Measurements from ENCODE around the gene CCDC3.
"Not testable (repeated sequence)": the region's sequence is repeated elsewhere in the genome, so short reads cannot be mapped to it uniquely, and the experiment has no call there.

The CCDC3 gene

DNA sequence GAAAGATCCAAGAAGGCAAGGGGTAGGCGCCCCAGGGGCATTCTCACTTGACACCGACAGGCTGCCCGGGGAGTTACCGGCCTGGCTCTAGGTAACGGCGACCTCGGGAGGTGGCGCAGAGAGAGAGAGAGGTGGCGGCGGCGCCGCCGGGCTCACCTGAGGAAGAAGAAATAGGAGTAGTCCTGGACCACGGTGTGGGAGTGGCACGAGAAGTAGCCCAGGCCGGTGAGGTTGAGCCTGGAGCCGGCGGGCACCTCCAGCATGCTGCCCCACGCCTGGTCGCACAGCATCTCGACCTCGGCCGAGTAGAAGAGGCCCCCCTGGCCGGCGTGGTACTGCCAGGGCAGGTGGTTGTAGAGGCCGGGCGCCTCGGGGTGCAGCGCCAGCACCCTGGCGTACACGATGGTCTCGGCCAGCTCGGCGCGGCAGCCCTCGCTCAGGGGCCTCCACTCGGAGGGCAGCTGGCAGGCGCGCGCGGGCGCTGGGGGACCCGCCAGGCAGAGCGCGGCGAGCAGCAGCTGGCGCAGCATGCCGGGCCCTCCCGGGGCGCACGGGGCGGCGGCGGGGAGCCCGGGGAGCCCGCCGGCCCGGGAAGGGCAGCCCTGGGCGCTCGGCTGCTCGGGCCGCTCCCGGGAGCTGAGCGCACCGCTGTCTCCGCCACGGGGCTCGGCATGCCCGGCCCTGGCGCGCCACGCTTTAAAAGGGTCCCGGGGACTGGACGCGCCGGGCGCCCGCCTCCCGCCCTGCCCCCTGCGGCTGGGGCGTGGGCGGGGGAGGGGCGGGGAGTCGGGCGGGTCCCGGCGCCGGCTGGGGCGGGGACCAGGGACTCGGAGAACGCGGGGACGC is at the start of gene CCDC3:
TSS of gene CCDC3 (minus strand) at position 673 of the 846 bp plus-strand sequence. CDS start at position 530, 143 bp downstream.
- peak in 5 of 56 donors; percentile 2 to 14 (median 3) for DNase-seq

DNA sequence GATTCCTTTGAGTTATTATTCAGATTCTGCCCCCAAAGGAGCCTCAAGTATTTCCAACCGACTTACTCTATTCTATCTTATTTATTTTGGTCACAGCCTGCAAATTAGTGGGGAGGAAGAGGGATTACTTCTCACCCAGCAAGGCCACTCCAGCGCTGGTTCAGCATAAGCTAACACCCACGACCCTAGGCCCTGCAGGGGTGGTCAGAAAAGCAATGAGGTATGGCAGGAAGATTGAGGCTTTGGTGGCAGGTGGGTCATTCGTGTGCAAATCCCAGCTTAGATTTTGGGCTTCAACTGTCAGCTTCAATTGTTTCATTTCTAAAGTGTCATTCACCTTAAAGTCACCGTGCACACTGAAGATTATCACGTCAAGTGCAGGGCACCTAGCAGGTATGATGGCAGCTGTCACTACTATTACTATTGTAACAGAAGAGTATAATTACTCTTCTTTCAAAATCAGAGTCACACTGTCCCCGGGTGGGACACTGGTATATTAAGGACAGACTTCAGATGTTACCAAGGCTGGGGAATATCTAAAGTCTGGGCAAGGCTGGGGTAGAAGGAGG is 49.7 kb upstream of the CCDC3 start:
- DNase-seq: no peak

DNA sequence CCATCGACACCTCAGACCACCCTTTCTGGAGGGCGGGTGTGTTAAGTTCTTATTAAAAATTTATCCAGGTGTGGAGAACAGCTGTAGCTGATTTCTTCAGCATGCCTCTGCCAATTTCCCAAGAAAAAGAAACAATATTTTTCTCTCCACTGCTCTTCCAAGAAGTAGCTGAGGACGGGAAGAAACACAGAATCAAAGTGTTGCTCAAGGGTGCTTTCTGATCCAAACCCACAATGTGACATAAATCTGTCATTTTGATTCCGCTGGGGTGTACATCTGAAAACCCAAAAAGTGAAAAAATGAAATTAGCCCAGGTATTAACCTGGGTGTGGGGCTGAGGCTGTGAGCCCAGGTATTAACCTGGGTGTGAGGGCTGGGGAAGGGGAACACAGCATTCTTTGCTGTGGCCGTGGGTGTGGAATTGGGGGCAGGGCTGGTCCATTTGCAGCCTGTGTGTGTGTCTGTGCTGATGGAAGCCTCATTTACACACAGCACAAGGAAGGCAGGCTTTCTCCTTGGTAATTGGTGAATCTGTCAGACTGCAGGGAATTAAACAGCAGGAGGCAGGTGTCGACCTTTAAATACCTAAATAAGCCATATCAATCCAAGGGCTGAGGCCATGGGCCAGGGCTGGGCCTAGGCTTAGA is 48.4 kb upstream of the CCDC3 start:
- DNase-seq: no peak

DNA sequence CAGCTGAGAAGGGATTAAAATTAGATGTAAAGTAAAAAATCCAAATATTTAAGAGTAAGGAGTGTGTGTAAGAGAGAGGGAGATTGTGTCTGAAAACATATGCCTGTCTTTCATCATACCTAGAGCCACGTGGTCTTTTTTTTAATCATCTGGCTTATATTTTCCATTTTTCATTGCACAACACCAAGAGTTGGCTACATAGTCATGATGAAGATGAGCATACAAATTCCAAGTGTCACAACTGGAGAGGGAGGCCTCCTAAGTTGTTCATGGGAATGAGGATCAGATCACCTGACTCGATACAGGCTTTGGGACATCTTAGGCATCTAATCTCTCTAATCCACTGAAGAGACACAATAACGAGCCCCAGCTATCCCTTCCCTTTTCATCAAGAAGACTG is 47.2 kb upstream of the CCDC3 start:
- no peak for DNase-seq

DNA sequence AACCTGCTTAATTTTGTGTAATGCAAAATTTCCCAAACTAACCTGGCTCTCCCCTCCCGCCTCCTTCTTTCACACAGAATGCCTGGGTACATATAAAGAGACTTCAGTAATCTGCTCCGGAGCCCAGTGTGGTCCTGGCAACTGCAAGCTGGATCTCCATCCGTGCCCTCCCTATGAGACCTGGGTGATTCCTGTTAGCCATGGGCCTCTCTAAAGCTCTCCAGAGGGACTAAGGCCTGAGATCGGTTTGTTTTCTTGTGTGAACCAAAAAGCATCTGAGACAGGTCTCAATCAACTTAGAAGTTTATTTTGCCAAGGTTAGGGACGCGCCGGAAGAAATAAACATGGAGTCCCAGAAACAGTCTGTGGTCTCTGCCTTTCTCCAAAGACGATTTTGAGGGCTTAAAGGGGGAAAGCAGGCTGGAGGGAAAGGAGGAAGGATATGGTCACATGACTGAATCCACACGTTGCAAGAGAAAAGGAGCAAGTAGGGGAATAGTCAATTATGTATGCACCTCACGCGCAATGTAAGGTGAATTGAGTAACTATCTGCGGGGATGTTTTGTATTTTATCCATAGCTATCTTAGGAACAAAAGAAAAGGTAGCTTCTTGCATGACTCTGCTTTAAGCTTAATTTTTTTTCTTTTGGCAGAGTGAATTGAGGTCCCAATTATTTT is 46.2 kb upstream of the CCDC3 start:
- no peak for DNase-seq

DNA sequence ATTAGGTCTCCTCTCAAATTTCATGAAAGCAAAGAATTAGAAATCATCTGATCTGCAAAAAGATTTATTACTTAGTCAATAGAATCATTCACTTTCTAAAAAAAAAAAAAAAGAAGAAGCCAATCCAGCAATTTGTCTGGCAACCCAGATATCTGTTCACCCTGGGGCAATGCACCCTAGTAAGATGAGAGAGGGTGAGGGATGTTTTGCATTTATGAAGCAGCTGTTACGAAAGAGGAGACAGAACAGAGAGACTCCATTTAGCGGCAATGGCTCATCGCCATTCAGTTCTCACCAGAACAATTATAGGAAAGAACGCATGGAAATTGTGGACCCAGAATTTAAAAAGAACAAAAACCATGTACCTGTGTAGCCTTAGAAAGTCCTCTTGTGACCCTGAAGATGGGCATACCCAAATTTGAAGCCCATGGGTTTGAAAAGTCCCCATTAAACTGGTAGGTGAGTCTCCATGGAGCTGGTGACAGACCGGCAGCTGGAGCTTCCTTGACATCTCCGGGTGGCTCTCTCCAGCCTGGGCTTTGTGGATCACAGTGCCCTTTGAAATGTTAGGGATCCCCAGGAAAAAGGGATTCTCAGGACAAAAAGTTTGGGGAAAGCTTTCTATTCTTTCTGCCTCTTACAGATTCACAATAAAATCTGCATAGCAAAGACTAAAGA is 45.5 kb upstream of the CCDC3 start:
- no peak for DNase-seq

DNA sequence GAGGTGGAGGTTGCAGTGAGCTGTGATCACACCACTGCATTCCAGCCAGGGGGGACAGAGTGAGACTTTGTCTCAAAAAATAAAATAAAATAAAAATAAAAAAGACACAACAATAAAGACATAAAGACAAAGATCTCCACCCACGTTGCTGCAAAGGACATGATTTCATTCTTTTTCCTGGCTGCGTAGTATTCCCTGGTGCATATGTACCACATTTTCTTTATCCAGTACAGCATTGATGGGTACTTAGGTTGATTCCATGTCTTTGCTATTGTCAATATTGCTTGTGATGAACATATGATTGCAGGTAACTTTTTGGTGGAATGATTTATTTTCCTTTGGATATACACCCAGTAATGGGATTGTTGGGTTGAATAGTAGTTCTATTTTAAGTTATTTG is 42.0 kb upstream of the CCDC3 start:
- no peak for DNase-seq

DNA sequence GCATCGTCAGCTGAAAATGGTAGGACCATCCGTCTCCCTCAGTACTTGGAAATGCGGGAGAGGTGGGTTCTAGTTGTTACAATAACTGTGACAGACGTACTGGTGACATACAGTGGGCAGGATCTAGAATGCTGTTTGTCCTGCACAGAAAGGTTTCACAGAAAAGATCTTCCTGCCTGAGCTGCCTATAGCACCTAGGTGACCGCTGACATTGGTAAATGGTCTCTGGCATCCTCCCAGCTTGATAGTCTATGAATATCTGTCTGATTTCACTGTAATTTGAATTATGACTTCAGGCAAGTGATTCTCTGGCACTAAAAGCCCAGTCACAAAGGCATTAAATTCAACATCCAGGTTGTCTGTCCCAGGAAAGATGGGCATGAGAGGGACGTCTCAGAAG is 38.2 kb upstream of the CCDC3 start:
- no peak for DNase-seq

DNA sequence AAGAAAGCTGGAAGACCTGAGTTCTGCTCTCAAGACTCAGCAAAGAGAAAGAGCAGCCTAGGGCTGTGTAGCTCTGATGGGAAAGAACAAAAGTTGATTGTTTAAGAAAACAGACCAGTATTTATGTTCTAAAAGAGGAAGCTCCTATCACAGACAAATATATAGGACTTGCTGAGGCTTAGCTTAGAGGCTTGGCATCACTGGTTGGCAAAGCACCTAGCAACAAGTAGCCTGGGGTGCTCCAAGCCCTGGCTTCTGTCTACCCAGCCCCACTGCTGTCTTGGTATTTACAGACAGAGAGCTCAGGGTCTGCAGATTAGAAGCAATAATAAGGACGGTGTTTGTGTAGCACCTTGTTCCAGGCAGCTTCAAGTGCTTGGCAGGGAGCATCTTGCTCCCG is 36.9 kb upstream of the CCDC3 start:
- no peak for DNase-seq

DNA sequence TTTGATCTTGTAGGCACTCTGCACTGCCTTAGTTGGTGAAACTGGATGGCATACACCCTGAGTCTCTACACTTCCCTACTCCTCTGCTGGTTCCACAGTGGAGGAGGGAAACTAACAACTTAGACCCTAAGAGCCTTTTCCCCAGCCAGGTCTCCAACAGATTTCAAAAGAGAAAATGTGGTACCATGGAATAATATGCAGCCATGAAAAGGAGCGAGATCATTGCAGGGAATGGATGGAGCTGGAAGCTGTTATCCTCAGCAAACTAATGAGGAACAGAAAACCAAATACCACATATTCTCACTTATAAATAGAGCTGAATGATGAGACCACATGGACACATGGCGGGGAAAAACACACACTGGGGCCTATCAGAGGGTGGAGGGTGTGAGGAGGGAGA is 36.3 kb upstream of the CCDC3 start:
- no peak for DNase-seq

DNA sequence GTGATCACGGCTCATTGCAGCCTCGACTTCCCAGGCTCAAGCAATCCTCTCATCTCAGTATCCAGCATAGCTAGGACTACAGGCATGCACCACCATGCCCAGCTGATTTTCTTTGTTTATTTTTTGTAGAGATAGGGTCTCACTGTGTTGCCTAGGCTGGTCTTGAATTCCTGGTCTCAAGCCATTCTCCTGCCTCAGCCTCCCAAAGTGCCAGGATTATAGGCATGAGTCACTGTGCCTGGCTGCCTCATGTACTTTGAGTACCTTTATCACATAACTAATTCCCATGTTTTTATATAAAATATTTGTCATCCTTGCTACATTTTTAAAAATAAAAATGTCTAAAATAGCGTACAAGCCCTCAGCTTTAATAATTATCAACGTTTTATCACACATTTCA is 35.3 kb upstream of the CCDC3 start:
- DNase-seq: peak in 1 of 56 donors; percentile 12

DNA sequence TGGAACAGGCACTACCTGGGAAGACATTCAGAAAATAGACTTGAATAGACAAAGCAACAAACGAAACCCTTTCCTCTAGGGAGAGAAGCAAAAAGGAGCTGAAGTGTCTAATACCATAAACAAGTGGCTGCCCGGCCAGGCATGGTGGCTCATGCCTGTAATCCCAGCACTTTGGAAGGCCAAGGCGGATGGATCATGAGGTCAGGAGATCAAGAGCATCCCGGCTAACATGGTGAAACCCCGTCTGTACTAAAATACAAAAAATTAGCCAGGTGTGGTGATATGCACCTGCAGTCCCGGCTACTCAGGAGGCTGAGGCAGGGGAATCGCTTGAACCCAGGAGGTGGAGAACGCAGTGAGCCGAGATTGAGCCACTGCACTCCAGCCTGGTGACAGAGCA is 34.2 kb upstream of the CCDC3 start:
- not testable (repeated sequence) for DNase-seq

DNA sequence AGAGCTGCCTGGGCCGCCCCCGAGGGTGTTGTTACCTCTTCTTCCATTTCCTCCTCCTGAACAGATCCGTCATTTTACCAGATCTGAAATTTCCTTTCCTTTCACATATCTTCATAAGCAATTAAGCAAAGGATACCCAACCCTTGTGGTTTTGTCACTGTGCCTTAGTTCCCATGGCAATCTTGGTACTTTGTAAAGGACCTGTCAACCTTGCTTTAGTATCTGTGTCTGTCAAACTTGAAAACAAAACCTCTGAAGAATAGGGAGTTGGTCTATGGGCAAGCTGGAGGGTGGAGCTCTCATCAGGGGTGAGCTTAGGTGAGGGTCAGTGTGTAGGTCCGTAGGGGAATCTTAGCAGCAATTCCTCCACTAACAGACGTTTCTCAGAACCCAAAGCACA is 25.4 kb upstream of the CCDC3 start:
- peak in 1 of 56 donors; percentile 2 for DNase-seq

DNA sequence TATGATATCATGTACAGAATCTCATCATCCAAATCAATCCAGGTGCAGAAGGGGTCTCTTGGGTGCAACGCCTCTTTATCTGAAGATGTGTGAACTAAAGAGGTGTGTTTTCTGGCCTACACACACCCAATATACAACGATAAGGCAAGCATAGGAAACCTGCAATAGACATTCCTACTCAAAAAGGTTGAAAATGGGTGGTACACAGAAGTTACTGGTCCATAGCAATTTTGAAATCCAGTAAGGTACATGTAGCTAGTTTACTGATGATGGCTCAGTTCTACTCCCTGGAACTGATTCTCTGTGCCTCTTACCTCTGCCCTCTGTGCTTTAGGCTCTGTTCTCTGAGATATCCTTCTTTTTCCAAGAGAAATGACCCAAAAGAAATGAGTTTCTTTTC is 22.2 kb upstream of the CCDC3 start:
- no peak for DNase-seq

DNA sequence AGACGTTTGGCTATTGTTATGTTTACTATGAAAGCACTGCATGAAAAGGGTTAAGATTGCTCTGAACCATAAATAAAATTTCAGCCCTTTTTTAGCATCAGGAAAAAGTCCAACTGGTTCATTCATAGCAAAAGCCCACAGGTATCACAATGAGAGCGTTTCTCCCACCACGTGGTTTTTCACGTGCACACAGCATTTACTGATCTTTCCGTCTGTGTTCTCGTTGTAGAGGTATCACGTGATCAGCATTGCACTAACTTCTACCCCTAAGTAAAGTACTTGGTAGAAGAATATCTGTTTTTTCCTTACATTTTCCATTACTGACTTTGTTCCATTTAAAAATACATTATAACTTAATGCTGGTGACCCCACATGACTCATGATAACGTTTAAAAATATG is 17.8 kb upstream of the CCDC3 start:
- no peak for DNase-seq

DNA sequence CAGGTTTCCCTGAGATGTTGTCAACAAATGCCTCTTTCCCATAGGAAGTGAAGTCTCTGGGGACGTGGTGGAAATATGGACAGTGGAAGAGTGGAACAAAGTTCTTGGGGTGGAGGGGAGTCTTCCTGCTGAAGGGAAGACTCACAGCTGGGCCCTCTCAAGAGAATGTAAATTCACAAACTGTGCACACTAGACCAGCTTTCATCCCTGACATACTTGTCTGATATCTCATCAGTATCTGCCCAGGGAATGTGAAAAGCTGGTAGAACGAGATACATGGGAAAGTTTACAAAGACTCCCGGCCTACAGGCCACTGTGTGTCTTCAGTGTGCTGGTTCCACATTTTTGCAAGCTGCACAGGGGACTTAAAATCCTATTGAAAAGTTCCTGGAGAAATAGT is 16.7 kb upstream of the CCDC3 start:
- no peak for DNase-seq

DNA sequence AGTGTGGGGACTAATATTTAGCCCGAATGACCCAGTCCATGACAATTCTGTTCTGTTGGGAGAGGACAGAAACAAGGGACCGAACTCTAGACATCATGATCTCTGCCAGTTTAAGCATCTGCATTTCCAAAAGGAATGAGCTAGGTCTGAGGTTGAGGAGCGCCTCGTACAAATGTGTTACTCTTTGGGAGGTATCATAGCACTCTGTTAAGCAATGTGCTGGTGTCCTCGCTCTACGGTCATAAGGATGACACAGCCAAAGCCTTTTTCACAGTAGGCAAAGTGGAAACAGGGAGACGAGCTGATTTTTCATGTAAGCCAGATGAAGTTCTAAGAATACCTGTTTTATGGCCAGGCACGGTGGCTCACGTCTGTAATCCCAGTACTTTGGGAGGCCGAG is 15.4 kb upstream of the CCDC3 start:
- no peak for DNase-seq

DNA sequence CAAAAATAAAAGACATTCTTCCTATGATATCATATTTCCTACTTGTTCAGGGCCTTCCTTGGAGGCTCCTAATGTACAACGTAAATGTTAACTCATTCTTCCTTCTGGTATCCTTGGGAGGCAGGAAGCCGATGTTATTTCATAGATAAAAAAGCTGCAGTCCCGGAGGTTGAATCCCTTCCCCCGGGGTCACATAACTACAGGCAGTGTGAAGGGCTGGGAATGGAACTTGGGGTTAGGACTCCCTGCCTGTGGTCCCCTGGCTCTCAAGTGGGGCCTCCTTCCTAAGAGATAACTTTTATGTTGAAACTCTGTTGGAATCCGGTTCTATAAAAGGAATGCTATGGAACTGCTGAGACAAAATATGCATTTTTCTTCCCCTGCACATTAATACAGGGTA is 14.9 kb upstream of the CCDC3 start:
- DNase-seq: no peak

DNA sequence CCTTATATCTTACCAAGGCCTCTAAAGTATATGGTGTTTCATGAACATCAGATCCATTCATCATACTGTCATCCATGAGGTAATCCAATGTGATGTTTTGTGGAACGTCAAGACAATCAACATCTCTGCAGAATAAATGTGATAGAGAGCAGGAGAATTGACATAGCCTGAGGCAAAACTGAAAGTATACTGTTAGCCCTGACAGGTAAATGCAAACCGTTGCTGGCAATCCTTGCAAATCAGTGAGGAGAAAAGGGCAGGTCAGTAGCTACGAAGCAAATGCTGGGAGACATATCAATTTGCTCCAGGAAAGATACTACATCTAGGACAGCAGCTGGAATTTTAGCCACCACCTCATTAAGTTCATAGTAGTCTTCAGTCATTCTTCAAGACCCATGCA is 4.5 kb upstream of the CCDC3 start:
- no peak for DNase-seq

DNA sequence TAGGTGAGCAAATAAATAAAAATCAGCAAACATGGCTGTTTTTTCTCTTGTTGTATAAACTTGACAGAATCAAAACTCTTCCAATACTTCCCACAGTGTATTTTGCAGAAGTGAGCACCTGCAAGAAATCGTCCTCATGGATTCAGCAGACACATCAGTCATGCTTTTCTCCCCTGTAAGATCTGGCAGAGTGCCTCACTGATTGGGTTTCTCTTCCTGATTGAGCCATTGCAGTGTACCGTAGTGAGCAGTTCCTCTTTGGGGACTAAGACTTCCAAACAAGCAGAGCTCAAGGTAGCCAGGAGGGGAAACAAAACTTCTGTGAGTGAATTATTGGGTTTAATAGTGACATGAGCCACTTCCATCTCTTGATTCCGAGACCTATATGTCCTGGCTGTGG is 2.2 kb upstream of the CCDC3 start:
- peak in 1 of 56 donors; percentile 20 for DNase-seq

DNA sequence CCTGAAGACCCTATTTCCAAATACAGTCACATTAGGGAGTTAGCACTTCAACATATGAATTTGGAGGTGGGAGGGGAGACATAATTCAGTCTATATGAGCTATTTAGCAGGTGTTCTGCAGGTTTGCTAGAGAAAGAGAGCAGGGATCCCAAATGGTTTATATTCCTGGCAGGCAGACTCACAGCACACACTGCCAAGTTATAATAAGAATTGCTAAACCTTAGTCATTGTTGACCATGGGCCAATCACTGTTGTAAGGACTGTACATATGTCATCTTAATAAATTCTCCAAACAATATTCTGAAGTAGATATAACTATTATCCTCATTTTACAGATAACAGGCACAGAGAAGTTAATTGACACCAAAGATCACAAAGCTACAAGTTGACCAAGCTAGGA is 1.5 kb upstream of the CCDC3 start:
- no peak for DNase-seq

DNA sequence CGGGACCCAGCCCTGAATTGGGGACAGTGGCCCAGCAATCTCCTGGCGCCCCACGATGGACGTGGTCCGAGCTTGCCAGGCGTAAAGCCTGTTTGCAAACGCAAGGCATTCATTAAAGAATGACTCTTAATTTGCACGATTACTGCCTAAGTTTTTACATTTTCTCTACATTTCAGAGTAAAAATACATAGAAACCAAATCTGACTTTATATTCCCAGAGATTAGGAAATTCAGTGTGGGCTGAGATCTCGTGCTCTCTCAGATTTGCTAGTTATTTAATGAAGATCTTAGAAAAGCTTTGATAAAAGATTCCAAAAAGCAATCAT is 337 bp upstream of the CCDC3 start:
- no peak for DNase-seq
